Activated T-helper 9 cell treated with anti-CD3 and anti-CD28 coated beads, Interleukin-2, amount 50 U/mL, for 16 hours (primary cell): ENCODE results near the gene SMO.
"Not testable (repeated sequence)": the region's sequence is repeated elsewhere in the genome, so short reads cannot be mapped to it uniquely, and the experiment has no call there.

ENCODE experiments used
- DNase-seq: peaks from one replicate; pipeline ENCODE4 v3.0.0-alpha.2; 2020; ENCODE audit warnings: low read depth

Gene SMO

GRCh38 chr7:129209067-129209926, 20.9 kb downstream of the SMO start:
- no peak for DNase-seq

DNA sequence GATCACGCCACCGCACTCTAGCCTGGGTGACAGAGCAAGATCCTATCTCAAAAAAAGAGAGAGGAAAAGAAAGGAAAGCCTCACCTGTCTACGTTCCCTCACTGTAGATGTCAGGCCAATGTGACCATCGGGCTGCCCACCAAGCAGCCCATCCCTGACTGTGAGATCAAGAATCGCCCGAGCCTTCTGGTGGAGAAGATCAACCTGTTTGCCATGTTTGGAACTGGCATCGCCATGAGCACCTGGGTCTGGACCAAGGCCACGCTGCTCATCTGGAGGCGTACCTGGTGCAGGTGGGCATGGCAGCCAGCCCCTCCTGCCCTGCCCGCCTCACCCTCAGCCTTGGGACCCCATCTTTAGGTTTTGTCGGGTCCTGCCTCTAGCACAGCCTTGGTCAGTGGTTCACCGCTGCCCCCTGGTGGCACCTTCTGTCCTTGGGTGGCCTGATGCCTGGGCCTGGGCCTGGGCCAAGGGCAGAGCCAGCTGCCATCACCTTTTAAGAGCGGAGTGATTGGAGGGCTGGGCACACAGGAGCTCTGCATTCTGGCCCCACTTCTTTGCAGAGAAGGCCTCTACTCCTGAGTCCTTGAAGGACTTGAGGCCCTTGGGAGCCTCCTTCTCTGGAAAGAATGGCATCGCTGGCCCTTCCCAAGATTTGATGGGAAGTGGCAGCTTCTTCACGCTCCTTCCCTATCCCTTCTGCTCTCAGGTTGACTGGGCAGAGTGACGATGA, 22.0 kb downstream of the SMO start:
- DNase-seq: peak; percentile 34

- DNase-seq: no peak
Observed at GRCh38 chr7:129210989-129211312, 22.5 kb downstream of the SMO start.

DNA sequence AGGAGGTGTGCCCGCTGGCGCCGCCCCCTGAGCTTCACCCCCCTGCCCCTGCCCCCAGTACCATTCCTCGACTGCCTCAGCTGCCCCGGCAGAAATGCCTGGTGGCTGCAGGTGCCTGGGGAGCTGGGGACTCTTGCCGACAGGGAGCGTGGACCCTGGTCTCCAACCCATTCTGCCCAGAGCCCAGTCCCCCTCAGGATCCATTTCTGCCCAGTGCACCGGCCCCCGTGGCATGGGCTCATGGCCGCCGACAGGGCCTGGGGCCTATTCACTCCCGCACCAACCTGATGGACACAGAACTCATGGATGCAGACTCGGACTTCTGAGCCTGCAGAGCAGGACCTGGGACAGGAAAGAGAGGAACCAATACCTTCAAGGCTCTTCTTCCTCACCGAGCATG, 23.7 kb downstream of the SMO start:
- DNase-seq: no peak

DNA sequence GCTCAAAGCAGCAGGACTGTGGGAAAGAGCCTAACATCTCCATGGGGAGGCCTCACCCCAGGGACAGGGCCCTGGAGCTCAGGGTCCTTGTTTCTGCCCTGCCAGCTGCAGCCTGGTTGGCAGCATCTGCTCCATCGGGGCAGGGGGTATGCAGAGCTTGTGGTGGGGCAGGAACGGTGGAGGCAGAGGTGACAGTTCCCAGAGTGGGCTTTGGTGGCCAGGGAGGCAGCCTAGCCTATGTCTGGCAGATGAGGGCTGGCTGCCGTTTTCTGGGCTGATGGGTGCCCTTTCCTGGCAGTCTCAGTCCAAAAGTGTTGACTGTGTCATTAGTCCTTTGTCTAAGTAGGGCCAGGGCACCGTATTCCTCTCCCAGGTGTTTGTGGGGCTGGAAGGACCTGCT, 24.2 kb downstream of the SMO start:
- DNase-seq: no peak

GRCh38 chr7:129213828-129214227, 25.4 kb downstream of the SMO start:
- no peak for DNase-seq

DNA sequence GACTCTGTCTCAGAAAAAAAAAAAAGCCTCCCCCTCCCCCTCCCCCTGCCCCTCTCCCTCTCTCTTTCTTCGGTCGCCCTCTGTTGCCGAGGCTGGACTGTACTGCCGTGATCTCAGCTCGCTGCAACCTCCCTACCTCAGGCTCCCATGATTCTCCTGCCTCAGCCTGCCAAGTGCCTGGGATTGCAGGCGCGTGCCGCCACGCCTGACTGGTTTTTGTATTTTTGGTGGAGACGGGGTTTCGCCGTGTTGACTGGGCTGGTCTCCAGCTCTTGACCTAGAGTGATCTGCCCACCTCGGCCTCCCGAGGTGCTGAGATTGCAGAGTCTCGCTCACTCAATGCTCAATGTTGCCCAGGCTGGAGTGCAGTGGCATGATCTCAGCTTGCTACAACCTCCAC, 27.3 kb downstream of the SMO start:
- not testable (repeated sequence) for DNase-seq

GRCh38 chr7:129216101-129216715, 27.8 kb downstream of the SMO start:
- DNase-seq: not testable (repeated sequence)

DNA sequence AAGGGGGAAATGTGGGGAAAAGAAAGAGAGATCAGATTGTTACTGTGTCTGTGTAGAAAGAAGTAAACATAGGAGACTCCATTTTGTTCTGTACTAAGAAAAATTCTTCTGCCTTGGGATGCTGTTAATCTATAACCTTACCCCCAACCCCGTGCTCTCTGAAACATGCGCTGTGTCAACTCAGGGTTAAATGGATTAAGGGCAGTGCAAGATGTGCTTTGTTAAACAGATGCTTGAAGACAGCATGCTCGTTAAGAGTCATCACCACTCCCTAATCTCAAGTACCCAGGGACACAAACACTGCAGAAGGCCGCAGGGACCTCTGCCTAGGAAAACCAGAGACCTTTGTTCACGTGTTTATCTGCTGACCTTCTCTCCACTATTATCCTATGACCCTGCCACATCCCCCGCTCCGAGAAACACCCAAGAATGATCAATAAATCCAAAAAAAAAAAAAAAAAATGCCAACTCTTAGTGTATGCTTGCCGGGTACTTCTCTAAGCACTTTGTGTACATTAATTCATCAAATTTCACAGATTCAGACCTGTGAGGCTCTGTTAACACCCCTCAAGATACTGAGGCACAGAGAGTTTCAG, 28.5 kb downstream of the SMO start:
- not testable (repeated sequence) for DNase-seq

GRCh38 chr7:129218514-129219062, 30.2 kb downstream of the SMO start:
- peak; percentile 68 for DNase-seq

DNA sequence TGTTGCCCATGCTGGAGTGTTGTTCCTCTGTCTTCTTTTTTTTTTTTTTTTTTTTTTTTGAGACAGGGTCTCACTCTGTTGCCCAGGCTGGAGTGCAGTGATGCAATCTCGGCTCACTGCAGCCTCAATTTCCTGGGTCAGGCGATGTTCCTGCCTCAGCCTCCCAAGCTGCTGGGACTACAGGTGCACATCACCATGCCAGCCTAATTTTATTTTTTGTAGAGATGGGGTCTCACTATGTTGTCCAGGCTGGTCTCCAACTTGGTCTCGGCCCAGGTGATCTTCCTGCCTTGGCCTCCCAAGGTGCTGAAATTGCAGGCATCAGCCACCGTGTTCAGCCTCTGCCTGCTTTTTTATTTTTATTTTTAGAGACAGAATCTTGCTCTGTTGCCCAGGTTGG, 30.7 kb downstream of the SMO start:
- not testable (repeated sequence) for DNase-seq

- no peak for DNase-seq
Observed at GRCh38 chr7:129222064-129222463, 33.6 kb downstream of the SMO start.

- DNase-seq: peak; percentile 98
Observed at GRCh38 chr7:129224251-129225205, 36.1 kb downstream of the SMO start, which contains the start of gene AHCYL2. Gene AHCYL2 (plus strand): TSS chr7:129225030.

GRCh38 chr7:129225206-129225930, 36.9 kb downstream of the SMO start:
- DNase-seq: peak; percentile 43

DNA sequence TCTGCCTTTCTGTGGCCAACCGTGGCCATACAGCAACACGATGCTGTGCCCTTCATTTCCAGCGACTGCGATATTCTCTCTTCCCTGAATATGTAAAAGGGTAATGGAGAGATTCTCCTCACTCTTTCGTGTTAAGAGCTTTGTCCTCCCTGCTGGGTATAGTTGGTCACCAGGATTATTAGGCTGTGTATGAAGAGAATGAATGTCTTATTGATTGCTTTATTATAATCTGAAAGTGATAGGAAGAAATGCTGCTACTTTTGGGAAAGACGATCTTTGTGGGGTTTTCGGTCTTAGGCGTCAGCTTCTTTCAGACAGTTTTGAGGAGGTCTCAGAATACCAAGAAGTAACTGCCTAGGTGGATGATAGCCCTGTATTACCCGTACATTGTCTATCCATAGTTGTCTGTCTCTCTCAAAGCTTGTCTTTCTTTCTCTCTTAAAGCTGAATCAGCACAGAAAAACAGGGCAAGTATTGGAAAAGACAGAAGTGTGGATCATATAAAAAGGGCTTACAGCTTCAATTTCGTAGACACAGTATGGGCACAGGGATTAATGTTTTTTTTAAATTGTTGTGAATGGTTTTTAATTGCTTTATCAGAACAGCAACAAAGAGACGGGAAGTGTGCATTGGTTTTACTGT, 37.6 kb downstream of the SMO start:
- DNase-seq: no peak

DNA sequence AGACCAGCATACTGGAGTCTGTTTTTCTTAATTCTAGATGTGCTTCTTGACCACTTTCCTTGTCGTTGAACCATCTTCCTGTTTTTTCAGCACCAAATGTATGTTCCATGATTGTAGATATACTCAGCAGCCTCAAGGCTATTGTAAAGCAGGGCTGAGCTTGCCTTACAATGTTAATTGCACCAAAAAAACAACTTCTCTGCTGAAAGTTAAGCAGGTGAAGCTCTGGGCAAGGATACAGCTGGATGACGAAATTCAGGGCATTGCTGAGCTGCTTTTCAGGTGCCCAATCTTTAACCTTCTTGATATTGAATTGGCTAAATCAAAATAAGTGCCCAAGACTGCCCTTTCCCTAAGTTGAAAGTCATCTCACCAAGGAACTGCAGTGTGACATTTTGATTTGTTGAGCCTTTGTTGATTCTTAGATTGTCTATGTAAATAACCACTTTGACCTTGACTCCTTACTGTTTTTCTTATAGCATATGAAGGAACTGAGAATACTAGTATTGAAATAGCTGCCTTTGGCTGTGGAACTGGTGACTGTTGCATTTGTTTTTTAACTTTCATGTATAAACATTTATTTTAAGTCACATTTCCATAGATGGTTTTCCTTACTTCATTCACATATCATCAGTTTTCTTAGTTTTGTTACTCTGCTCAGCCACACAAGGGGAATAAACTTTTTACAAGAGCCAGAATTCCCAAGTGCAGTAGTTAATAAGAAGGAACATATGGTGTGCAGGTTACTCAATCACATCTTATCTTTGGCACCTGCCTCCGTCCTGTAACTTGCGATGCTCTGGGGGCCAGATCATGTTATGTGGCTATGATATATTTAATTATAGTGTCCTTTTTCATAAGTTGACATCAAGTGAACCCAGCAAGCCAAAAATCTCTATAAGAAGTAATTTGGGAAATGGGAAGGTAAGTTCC, 39.5 kb downstream of the SMO start:
- DNase-seq: no peak

- DNase-seq: no peak
Observed at GRCh38 chr7:129228633-129229032, 40.2 kb downstream of the SMO start.

DNA sequence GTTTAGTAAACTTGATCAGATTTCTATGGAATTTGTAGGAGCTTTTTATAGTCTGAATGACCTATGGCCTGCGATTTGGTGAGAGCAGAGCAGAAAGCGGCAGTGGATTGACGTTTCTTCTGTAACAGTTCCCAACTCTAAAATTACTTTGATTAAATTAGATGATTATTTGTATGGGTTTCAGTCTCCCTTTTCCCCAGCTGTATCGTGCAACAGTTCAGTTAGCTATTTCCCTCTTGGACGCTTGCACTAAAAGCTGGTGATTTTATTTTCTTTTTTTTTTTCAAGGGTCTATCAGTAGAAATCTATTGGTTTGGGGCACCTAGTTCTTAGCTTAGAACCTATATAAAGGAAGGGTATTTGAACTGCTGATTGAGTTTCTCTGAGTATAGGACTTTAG, 43.2 kb downstream of the SMO start:
- no peak for DNase-seq

GRCh38 chr7:129238546-129238945, 50.1 kb downstream of the SMO start:
- DNase-seq: no peak
